HepG2 (cell line): ENCODE data around the gene ANKRD17. TPM values are rescaled to one million over a fixed set of nuclear protein-coding genes. Genes with fewer than 3 reads are reported as not detected.

Experiments used
- ATAC-seq: fragments of 200-7000 bp; cut with Tn5 transposase; 3 replicates; pipeline ENCODE4 v1.9.1; 2020; ENCODE audit warnings: mild to moderate bottlenecking, moderate library complexity
- BruUV-seq: library from RNA; stranded (reverse); fragments of 400-500 nt; replicated peaks from 2 replicates; lab custom pipeline; 2021; lab: Mats Ljungman, UMichigan
- CTCF ChIA-PET: fragments of 300-600 bp; formaldehyde crosslinking; extraction: SDS; loops from one replicate; lab custom pipeline; 2021; ENCODE audit warnings: low total read pairs, inconsistent platforms, low intra/inter-chr PET ratio; lab: Yijun Ruan, JAX
- POLR2A ChIA-PET: fragments of 350-600 bp; sonication (Branson Sonifier 250); formaldehyde crosslinking; loops from one replicate; lab custom pipeline; 2020; ENCODE audit warnings: antibody characterized with exemption, inconsistent platforms; lab: Yijun Ruan, JAX
- DNase-seq: peaks from one replicate; pipeline ENCODE4 v3.0.0-alpha.2; 2015; ENCODE audit warnings: low spot score
- FAIRE-seq: peaks from 3 replicates; lab custom pipeline; 2011; peaks lifted over from hg19 to GRCh38; lab: Jason Lieb, UNC
- H2AFZ ChIP-seq: one replicate; pipeline ENCODE4 v1.6.1; 2011; ENCODE audit warnings: low read length, inconsistent platforms
- H3K27ac ChIP-seq: fragments of 300-600 bp; 3 replicates; pipeline ENCODE4 v1.8.0; 2011; ENCODE audit warnings: mixed run types, mild to moderate bottlenecking, mixed read lengths, low read length, inconsistent platforms; ENCODE audit not compliant: insufficient read depth; ENCODE audit errors: extremely low read length
- H3K27me3 ChIP-seq, 2 experiments: fragments of 200-600 bp in 1 of 2; 2 replicates in 1 of 2; 3 replicates in 1 of 2; pipeline versions ENCODE4 v1.6.0 to v1.8.0; 2011; ENCODE audit warnings: low read length in 2 of 2, mild to moderate bottlenecking in 2 of 2, moderate library complexity in 2 of 2, inconsistent platforms in 1 of 2; ENCODE audit not compliant: insufficient read depth in 2 of 2, control insufficient read depth in 1 of 2
- H3K36me3 ChIP-seq, 2 experiments: fragments of 200-600 bp in 1 of 2; replicated peaks in 1 of 2; 2 replicates in 1 of 2; 3 replicates in 1 of 2; pipeline versions ENCODE4 v1.5.1 to v1.8.0; 2011; ENCODE audit warnings: low read length in 2 of 2, inconsistent platforms in 1 of 2; ENCODE audit not compliant: insufficient read depth in 2 of 2, control insufficient read depth in 1 of 2
- H3K4me1 ChIP-seq: 2 replicates; pipeline ENCODE4 v1.5.1; 2012; ENCODE audit warnings: low read length, inconsistent platforms; ENCODE audit not compliant: insufficient read depth
- H3K4me2 ChIP-seq: 2 replicates; pipeline ENCODE4 v1.6.0; 2011; ENCODE audit warnings: low read depth, low read length, inconsistent platforms
- H3K4me3 ChIP-seq, 3 experiments: fragments of 200-600 bp in 1 of 3; sonication (generic), shearing (Covaris generic) in 1 of 3; replicated peaks in 1 of 3; 2 replicates each; pipeline ENCODE4 v1.5.1; 2011 to 2016; ENCODE audit warnings: low read length in 3 of 3, inconsistent platforms in 2 of 3, low read depth in 2 of 3, mild to moderate bottlenecking in 2 of 3, control low read depth in 1 of 3, mixed read lengths in 1 of 3; ENCODE audit not compliant: insufficient read depth in 1 of 3
- H3K79me2 ChIP-seq: one replicate; pipeline ENCODE4 v1.6.1; 2011; ENCODE audit warnings: low read length, inconsistent platforms; ENCODE audit not compliant: insufficient read depth
- H3K9ac ChIP-seq: 2 replicates; pipeline ENCODE4 v1.6.0; 2011; ENCODE audit warnings: mild to moderate bottlenecking, low read depth, low read length, inconsistent platforms; ENCODE audit not compliant: insufficient read depth
- H3K9me3 ChIP-seq: 2 replicates; pipeline ENCODE4 v1.5.1; 2012; ENCODE audit warnings: mild to moderate bottlenecking, low read length
- H4K20me1 ChIP-seq: 2 replicates; pipeline ENCODE4 v1.6.0; 2011; ENCODE audit warnings: inconsistent platforms, mild to moderate bottlenecking, low read length, moderate library complexity; ENCODE audit not compliant: insufficient read depth
- ATF1 ChIP-seq: IDR thresholded peaks from 2 replicates; pipeline ENCODE4 v1.6.1; 2016; ENCODE audit warnings: mild to moderate bottlenecking, control low read depth
- MAFF ChIP-seq: IDR thresholded peaks from 2 replicates; pipeline ENCODE4 v1.6.1; 2011; ENCODE audit warnings: low read depth, low read length, improper control_type of control experiment
- POGZ ChIP-seq: sonication (generic); formaldehyde crosslinking; IDR thresholded peaks from 2 replicates; pipeline ENCODE4 v1.4.0; 2020; ENCODE audit warnings: mild to moderate bottlenecking, missing genetic modification reagents
- RFX1 ChIP-seq: fragments of 450-650 bp; IDR thresholded peaks from 2 replicates; pipeline ENCODE4 v1.6.1; 2017
- TBX2 ChIP-seq: sonication (generic); formaldehyde crosslinking; IDR thresholded peaks from 2 replicates; pipeline ENCODE4 v1.5.0; 2020; ENCODE audit warnings: missing genetic modification reagents, mild to moderate bottlenecking, borderline replicate concordance
- ZNF225 ChIP-seq: sonication (generic); formaldehyde crosslinking; IDR thresholded peaks from 2 replicates; pipeline ENCODE4 v1.4.0; 2020; ENCODE audit warnings: mild to moderate bottlenecking, missing genetic modification reagents
- WGBS: methylation state at CpG from one replicate; pipeline ENCODE4 v1.1.6; 2017; ENCODE audit warnings: low lambda C conversion rate; 5-methylcytosine and 5-hydroxymethylcytosine counted together
- in situ Hi-C: cut with HindIII; loops from 2 replicates; pipeline ENCODE4 v1.10.0; 2017; ENCODE audit warnings: low pct_unique_long_range_greater_than_20kb; ENCODE audit not compliant: extremely low pct_ligation_motif_present
- intact Hi-C: fragments of 100-400 bp; cut with micrococcal nuclease; formaldehyde crosslinking; loops from one replicate; pipeline ENCODE4 v1.10.0; 2022; ENCODE audit not compliant: unreplicated experiment
- polyA plus RNA-seq, 8 experiments: library from polyadenylated mRNA; depleted of rRNA in 3 of 8; stranded (reverse) in 7 of 8; unstranded in 1 of 8; fragments of >200 nt; fragmentation: Illumina TruSeq in 4 of 8; extraction: Trizol in 4 of 8; gene quantifications; 2 replicates each; pipeline versions ENCODE4 v1.2.1 to v1.2.3, GENCODE V29; 2011 to 2016; ENCODE audit warnings: low read depth in 4 of 8, missing spikeins in 1 of 8, mixed read lengths in 1 of 8; ENCODE audit not compliant: insufficient read depth in 1 of 8
- total RNA-seq, 5 experiments: library from RNA; depleted of rRNA; stranded (reverse); fragments of >200 nt; fragmentation: Illumina TruSeq; extraction: Trizol; gene quantifications; 2 replicates each; pipeline ENCODE4 v1.2.3, GENCODE V29; 2016; ENCODE audit warnings: low read depth in 1 of 5
- TF ChIP-seq, protein P1 (sequence below): sonication (generic); formaldehyde crosslinking; IDR thresholded peaks from 2 replicates; pipeline ENCODE4 v1.4.0; 2020; ENCODE audit warnings: missing genetic modification reagents, borderline replicate concordance
- TF ChIP-seq, protein P2 (sequence below): sonication (generic); formaldehyde crosslinking; IDR thresholded peaks from 2 replicates; pipeline ENCODE4 v1.5.1; 2020; ENCODE audit warnings: missing genetic modification reagents, mild to moderate bottlenecking, borderline replicate concordance
- TF ChIP-seq, protein P3 (sequence below), 2 experiments: sonication (generic) in 1 of 2; formaldehyde crosslinking in 1 of 2; IDR thresholded peaks; 2 replicates each; pipeline versions ENCODE4 v1.4.0 to v1.6.1; 2018 to 2020; ENCODE audit warnings: missing genetic modification reagents in 2 of 2, borderline replicate concordance in 1 of 2, low read depth in 1 of 2, mild to moderate bottlenecking in 1 of 2, missing biosample characterization in 1 of 2
- TF ChIP-seq, protein P4 (sequence below): sonication (generic); formaldehyde crosslinking; IDR thresholded peaks from 2 replicates; pipeline ENCODE4 v1.5.1; 2020; ENCODE audit warnings: missing genetic modification reagents, mild to moderate bottlenecking, borderline replicate concordance

The ANKRD17 gene
- total and polyA plus RNA-seq, 2 of the 13 experiments (the other 11 are each of a cell fraction or from before 2014, with no cell fraction given): 55.7 to 61.1 TPM

DNA sequence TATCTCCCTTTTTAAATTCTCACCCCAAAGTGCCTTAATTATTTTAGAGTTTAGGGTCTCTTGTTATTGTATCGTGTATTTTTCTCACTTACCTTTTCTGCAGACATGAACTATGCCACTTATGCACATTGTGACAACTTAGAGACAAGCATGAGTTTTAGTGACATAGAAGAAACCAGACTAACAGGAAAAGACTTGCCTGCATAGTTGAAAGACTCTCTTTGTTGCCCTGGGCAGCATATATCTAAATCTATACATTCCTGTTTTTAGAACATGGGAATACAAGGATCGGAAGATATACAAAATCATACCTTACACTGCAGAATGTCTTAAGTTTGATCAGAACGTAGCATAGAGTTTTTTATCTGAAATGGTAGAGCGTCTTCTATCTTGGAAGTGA lies 45.1 kb upstream of the ANKRD17 start:
- ChIA-PET POLR2A (no interaction called here), CTCF (no interaction called here)
- no peak overlapping the region for H2AFZ ChIP-seq
- H3K27ac ChIP-seq: no peak overlapping the region
- DNase-seq: no peak
- no peaks in the 10 kb centered on the region; a peak in 1 of 5 replicates for H3K27me3 ChIP-seq
- TF ChIP-seq ATF1 (CRISPR knock-in tag): no peak
- TF ChIP-seq, protein P1, sequence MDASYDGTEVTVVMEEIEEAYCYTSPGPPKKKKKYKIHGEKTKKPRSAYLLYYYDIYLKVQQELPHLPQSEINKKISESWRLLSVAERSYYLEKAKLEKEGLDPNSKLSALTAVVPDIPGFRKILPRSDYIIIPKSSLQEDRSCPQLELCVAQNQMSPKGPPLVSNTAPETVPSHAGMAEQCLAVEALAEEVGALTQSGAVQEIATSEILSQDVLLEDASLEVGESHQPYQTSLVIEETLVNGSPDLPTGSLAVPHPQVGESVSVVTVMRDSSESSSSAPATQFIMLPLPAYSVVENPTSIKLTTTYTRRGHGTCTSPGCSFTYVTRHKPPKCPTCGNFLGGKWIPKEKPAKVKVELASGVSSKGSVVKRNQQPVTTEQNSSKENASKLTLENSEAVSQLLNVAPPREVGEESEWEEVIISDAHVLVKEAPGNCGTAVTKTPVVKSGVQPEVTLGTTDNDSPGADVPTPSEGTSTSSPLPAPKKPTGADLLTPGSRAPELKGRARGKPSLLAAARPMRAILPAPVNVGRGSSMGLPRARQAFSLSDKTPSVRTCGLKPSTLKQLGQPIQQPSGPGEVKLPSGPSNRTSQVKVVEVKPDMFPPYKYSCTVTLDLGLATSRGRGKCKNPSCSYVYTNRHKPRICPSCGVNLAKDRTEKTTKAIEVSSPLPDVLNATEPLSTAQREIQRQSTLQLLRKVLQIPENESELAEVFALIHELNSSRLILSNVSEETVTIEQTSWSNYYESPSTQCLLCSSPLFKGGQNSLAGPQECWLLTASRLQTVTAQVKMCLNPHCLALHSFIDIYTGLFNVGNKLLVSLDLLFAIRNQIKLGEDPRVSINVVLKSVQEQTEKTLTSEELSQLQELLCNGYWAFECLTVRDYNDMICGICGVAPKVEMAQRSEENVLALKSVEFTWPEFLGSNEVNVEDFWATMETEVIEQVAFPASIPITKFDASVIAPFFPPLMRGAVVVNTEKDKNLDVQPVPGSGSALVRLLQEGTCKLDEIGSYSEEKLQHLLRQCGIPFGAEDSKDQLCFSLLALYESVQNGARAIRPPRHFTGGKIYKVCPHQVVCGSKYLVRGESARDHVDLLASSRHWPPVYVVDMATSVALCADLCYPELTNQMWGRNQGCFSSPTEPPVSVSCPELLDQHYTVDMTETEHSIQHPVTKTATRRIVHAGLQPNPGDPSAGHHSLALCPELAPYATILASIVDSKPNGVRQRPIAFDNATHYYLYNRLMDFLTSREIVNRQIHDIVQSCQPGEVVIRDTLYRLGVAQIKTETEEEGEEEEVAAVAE (CRISPR knock-in tag): no peak
- TF ChIP-seq TBX2 (CRISPR knock-in tag): no peak
- TF ChIP-seq, protein P2, sequence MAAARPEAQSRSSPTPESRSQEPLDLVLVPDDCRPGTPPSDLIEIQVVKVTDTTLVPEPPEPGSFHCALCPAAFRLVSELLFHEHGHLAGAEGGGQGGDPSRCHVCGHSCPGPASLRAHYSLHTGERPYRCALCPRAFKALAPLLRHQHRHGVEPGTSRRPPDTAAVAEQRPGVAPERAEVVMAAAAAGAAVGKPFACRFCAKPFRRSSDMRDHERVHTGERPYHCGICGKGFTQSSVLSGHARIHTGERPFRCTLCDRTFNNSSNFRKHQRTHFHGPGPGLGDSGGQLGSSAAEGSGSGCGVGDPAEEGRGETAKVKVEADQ: no peak
- no peak for TF ChIP-seq ZNF225 (CRISPR knock-in tag)
- TF ChIP-seq, protein P3, sequence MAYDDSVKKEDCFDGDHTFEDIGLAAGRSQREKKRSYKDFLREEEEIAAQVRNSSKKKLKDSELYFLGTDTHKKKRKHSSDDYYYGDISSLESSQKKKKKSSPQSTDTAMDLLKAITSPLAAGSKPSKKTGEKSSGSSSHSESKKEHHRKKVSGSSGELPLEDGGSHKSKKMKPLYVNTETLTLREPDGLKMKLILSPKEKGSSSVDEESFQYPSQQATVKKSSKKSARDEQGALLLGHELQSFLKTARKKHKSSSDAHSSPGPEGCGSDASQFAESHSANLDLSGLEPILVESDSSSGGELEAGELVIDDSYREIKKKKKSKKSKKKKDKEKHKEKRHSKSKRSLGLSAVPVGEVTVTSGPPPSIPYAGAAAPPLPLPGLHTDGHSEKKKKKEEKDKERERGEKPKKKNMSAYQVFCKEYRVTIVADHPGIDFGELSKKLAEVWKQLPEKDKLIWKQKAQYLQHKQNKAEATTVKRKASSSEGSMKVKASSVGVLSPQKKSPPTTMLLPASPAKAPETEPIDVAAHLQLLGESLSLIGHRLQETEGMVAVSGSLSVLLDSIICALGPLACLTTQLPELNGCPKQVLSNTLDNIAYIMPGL (CRISPR knock-in tag; IDR thresholded peaks at IDR 0.05; ENCODE audit: borderline replicate concordance in 1 of 2, low read depth in 1 of 2): no peak
- TF ChIP-seq POGZ (CRISPR knock-in tag): no peak
- TF ChIP-seq, protein P4, sequence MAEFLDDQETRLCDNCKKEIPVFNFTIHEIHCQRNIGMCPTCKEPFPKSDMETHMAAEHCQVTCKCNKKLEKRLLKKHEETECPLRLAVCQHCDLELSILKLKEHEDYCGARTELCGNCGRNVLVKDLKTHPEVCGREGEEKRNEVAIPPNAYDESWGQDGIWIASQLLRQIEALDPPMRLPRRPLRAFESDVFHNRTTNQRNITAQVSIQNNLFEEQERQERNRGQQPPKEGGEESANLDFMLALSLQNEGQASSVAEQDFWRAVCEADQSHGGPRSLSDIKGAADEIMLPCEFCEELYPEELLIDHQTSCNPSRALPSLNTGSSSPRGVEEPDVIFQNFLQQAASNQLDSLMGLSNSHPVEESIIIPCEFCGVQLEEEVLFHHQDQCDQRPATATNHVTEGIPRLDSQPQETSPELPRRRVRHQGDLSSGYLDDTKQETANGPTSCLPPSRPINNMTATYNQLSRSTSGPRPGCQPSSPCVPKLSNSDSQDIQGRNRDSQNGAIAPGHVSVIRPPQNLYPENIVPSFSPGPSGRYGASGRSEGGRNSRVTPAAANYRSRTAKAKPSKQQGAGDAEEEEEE (CRISPR knock-in tag): no peak
- no peak for TF ChIP-seq MAFF
- TF ChIP-seq RFX1: no peak
- no peaks in the 10 kb centered on the region for H3K36me3 ChIP-seq
- no peak overlapping the region for H3K4me3 ChIP-seq
- H3K9me3 ChIP-seq: no peaks in the 10 kb centered on the region
- no TSS peak for BruUV-seq
- no peak for FAIRE-seq
- in situ Hi-C loops (loop anchor here (25.0 kb wide), 1 partner anchor 834 kb away; no protein-coding TSS in a partner anchor), intact Hi-C loops (no loop called here)
- no peak overlapping the region for H3K9ac ChIP-seq
- H3K4me2 ChIP-seq: no peak overlapping the region
- no peaks in the 10 kb centered on the region for H3K79me2 ChIP-seq
- WGBS: 73% methylated on average over 4 of the region's 4 CpGs
- peaks cover 6% of the 10 kb centered on the region; the same call in 1 of the 2 replicates for H3K4me1 ChIP-seq
- ATAC-seq: no peak
- H4K20me1 ChIP-seq: no peaks in the 10 kb centered on the region
